GM19238 (cell line): ENCODE results near the gene DVL3.
A peak's percentile ranks its signal among the peaks of the same experiment; 100 is the strongest.
"Not testable (repeated sequence)": the region's sequence is repeated elsewhere in the genome, so short reads cannot be mapped to it uniquely, and the experiment has no call there.

Experiments
- DNase-seq: peaks from one replicate; pipeline ENCODE4 v3.0.0; 2011; ENCODE audit warnings: low spot score; ENCODE audit not compliant: insufficient read length

Gene DVL3

DNA sequence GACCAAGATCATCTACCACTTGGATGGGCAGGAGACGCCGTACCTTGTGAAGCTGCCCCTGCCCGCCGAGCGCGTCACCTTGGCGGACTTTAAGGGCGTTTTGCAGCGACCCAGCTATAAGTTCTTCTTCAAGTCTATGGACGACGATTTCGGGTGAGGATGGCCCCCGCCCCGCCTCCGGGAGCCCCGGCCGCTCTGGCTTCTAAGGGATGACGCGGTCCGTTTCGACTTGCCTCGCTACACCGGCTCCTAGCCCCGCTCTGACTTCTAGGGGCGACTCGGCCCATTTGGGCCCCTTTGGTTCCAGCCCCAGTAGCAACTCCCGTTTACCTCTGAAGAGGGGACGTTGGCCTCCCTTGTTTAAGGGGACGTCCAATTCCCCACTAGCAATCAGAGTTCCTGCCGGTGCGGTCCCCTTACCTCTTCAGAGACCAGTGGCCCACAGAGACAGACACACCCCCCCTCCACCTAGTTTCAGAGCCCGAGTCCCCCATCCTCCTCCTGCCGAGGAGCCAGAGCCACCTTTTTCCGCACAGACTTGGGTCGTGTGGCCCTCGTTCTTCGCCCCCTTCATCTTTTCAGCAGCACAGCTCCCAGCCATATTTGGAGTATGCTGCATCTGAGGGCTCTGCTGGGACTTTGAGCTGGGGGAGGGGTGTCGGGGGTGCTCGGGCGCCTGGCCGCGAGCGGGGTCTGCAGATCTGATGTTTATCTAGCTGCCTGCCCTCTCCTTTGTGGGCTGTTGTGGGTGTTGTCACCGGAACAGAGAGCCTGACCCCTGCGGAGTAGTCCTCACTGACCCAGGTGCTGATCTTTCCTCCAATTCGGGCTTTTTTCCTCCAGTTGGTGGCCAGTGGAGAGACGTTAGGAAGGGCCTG, 706 bp downstream of the DVL3 start:
- peak; percentile 55 for DNase-seq

DNA sequence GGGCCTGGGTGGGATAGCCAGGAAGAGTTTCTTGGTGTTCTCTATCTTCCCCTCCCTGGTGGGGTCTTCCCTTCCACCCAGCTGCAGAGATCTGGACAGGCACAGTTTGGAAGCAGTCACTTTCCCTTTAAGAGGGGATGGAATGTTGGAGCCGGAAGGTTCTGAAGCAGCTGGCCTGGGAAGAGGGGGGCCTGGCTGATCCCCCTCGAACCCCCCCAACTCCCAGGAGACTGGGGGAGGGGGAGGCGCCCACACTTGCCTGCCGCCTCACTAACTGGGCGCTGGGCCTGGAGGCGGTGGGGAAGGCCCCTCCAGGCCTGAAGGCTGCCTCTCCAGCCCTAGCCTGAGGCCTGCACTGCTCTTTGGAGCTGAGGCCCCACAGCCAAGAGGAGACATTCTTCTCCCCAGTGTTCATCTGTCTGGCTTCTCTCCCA, 1.4 kb downstream of the DVL3 start:
- DNase-seq, result no peak

DNA sequence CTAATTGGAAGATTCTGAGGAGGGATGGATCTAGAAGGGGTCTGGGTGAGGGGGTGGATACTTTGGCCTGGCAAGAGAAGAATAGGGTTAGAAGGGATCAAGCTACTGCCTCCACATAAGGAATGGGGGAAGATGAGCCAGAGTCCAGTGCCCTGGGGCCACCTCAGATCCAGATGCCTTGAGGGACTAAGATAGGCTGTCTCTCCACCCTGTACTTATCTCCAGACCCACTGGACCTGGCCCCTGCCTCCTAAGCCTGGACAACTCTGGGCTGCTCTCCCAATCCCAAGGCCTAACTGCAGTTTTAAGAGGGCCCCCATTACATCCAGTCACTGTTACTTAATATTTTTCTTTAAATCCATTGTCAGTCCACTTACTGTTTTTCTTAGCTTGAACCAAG, 2.0 kb downstream of the DVL3 start:
- no peak for DNase-seq

DNA sequence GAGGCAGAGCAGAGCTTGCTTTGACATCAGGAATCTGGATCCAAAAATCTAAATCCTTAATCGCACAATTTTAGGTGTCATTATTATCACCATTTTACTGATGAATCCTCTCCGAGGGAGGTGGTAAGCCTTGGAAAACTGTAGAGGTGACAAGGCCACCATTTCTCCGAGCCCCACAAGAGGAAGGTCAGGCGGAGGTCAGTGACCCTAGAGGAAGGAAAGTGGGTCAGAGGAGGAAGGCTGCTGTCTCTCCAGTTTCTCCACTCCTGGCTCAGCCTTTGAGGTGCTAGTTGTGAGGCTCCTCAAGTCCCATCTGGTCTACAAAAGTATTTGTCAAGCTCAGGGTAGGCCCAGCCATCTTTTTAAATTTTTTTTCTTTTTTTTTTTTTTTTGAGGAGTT, 3.2 kb downstream of the DVL3 start:
- DNase-seq, result no peak

- DNase-seq, result no peak
Observed at GRCh38 chr3:184160456-184160855, 5.3 kb downstream of the DVL3 start.

GRCh38 chr3:184162571-184163070, 7.4 kb downstream of the DVL3 start:
- not testable (repeated sequence) for DNase-seq

- no peak for DNase-seq
Observed at GRCh38 chr3:184164648-184165330, 9.6 kb downstream of the DVL3 start.

DNA sequence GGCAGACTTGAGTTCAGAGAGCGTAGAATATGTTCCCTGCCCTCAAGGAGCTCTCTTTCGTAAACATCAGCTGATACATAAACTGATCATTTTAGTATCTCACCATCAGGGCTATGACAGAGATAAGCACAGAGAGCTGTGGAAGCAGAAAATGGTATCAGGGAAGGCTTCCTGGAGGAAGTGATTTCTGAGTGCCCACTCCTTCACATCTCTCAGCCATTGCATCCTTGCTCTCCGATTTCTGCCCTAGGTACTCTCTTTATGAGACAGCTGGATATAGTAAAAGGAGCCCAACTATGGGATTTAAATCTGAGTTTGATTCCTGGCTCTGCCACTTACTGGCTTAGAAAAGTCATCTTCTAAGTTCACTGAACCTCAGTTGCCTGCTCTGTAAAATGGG, 10.4 kb downstream of the DVL3 start:
- DNase-seq, result no peak

DNA sequence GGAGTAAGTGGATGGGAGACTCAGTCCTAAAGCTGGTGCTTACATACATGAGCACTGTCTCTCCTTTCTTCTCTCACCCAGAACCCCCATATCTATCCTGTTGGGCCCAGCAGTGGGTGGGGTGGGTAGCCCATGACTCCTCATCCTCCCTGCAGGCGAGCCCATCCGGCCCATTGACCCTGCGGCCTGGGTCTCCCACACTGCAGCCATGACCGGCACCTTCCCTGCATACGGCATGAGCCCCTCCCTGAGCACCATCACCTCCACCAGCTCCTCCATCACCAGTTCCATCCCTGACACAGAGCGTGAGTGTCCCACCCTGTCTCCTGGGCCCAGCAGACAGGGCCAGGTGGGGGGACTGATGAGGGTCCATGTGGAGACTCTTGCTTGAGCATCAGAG, 11.5 kb downstream of the DVL3 start:
- no peak for DNase-seq

DNA sequence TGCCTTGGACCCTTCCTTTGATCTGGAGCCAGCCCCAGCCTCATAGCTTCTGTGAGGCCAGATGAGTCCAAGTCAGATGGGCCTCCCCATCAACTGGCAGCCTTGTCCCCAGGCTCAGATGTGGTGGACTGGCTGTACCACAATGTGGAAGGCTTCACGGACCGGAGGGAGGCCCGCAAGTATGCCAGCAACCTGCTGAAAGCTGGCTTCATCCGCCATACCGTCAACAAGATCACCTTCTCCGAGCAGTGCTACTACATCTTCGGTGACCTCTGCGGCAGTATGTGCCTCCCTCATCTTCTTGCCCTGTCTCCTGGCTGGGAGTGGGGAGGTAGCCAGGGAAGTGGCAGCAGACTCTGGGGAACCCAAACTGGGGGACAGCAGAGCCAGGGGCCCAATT, 12.6 kb downstream of the DVL3 start:
- DNase-seq, result no peak

- no peak for DNase-seq
Observed at GRCh38 chr3:184168363-184169120, 13.4 kb downstream of the DVL3 start.

- DNase-seq, result no peak
Observed at GRCh38 chr3:184169896-184170875, 15.0 kb downstream of the DVL3 start.

DNA sequence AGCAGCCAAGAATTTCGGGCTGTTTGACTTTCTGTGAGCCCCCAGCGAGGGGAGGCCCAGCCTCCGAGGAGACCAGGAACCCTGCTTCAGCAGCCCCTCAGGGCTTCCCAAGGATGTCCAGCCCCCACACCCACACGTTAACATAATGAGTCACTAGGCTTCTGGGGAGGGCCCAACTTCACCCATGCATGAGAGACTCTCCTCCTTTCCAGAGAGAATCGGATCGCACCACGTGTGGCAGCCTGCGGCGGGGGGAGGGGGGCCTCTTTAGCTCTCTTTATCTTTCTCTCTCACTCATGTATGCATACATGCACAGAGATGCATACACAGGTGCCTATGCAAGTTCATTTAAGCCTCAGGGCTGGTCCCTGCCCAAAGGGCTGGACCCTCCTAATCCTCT, 16.4 kb downstream of the DVL3 start:
- DNase-seq, result no peak

DNA sequence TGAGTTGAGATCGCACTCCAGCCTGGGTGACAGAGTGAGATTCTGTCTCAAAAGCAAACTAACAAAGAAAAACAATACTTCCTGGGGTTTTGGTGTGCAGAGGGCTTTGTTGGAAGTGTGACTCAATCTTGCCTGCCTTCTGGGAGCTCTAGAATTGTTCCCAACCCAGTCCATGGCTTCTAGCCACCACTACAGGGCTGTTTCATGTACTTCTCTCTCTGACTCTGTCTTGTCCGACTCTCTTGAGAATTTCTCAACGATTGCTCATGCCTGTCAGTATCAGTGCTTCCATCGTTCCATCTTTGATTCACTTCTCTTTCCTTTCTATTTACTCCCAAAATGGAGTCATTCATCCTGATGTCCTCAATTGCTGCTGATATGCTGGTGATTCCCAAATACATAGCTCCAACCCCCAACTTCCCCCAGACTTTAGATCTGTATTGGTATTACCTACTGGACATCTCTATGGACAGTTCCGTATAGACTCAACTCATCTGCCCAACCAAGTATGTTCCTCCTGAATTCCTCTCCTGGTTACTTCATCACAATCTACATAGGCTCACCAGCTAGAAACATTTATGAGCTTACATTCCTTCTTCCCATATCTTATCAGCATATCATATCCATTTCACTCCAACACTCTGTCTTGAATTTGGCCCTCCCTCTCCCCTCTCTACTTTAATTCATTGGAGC, 17.6 kb downstream of the DVL3 start:
- DNase-seq, result no peak

GRCh38 chr3:184173374-184173722, 18.2 kb downstream of the DVL3 start:
- no peak for DNase-seq

DNA sequence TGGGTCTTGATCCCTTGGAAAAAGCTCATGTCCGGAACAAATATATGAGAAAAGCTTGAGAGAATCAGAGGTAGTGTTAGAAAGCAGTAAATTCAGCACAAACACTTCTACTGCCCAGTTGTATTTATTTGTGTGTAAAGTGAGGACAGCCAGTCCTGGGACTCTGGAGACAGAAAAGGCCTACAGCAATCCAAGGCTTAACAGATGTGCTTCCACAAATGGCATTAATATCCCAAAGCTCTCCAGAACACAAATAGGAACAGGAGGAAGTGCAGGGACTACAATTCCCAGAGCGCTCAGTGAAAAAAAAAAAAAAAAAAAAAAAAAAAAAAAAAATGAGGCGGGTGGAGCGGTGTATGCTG, 19.1 kb downstream of the DVL3 start:
- no peak for DNase-seq

GRCh38 chr3:184174646-184175492, 19.7 kb downstream of the DVL3 start, which contains the start of gene AP2M1:
AP2M1 (plus strand) TSS chr3:184174855; CDS start chr3:184176994, 2,139 bp downstream.
- peak; percentile 97 for DNase-seq

DNA sequence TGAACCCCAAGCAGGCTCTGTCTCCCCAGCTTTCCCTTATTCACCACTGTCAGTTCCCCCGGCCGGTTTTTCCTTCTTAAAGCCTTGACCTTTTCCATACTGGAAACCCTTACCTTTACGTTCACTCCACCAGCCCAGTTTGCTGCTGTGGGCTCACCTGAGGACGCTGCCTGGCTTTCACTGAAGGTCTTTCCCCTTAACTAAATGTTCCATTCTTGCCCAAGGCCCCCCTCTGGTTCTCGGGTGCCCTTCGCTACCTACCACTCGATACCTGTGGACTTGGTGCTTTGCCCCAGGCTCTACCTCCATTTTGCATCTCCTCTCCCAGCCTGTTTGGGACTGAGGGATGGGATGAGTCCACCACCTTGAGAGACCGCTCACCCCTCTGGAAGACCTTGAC, 20.3 kb downstream of the DVL3 start:
- DNase-seq, result no peak

- no peak for DNase-seq
Observed at GRCh38 chr3:184175981-184176376, 20.8 kb downstream of the DVL3 start.
